Brain microvascular endothelial cell (primary cell): ENCODE results near the gene MTG2.

ENCODE experiments used
- DNase-seq: peaks from one replicate; pipeline ENCODE4 v3.0.0-alpha.2; 2020
- H3K27ac ChIP-seq: fragments of 250-450 bp; sonication (Bioruptor Pico); 2 replicates; pipeline ENCODE4 v1.5.1; 2020; ENCODE audit warnings: mild to moderate bottlenecking, moderate library complexity
- H3K27me3 ChIP-seq: fragments of 250-450 bp; sonication (Bioruptor Pico); replicated peaks from 2 replicates; pipeline ENCODE4 v1.5.1; 2020; ENCODE audit warnings: mild to moderate bottlenecking
- H3K36me3 ChIP-seq: fragments of 250-450 bp; sonication (Bioruptor Pico); replicated peaks from 2 replicates; pipeline ENCODE4 v1.5.1; 2020; ENCODE audit warnings: mild to moderate bottlenecking
- H3K4me3 ChIP-seq: 2 replicates; pipeline ENCODE4 v1.5.1; 2011; ENCODE audit warnings: low read depth, mild to moderate bottlenecking, control low read depth, low read length, moderate library complexity
- CTCF ChIP-seq: IDR thresholded peaks from 2 replicates; pipeline ENCODE4 v1.5.1; 2011; ENCODE audit warnings: low read depth, mild to moderate bottlenecking, moderate library complexity, low read length, control low read depth, inconsistent platforms; ENCODE audit errors: missing control alignments
- in situ Hi-C: cut with HindIII; loops from 2 replicates; pipeline ENCODE4 v1.10.0; 2017; ENCODE audit warnings: low sequenced_read_pairs, low pct_ligation_motif_present

Gene MTG2

DNA sequence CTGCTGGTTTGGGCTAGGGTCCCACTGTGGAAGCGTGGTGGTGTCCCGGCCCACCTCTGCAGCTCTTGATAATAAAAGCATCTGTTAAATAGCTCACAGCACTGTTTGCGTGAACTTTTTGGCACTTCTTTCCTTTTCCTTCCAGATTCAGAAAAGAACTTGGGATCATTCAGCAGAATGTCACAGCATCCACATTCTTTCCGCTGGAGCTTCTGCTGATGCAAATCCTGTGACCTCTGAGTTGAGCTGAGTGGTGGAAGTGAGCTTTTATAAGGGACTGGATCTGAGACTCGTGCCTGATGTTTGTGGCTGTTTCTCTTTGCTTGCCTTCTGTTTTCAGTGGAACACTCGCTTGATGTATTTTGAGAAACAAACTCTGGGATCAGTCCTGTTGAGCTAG, 59.3 kb downstream of the MTG2 start:
- H3K4me3 ChIP-seq: no peak overlapping the region
- no peaks in the 10 kb centered on the region for H3K27me3 ChIP-seq
- H3K27ac ChIP-seq: no peak overlapping the region
- no peak for DNase-seq
- in situ Hi-C loops: no loop called here
- TF ChIP-seq CTCF: no peak
- peaks cover 6% of the 10 kb centered on the region for H3K36me3 ChIP-seq

GRCh38 chr20:62243106-62243505, 60.3 kb downstream of the MTG2 start:
- Histone ChIP-seq H3K4me3 (no peak overlapping the region), H3K27ac (no peak overlapping the region), H3K27me3 (no peaks in the 10 kb centered on the region), H3K36me3 (peaks cover 6% of the 10 kb centered on the region)
- TF ChIP-seq CTCF: no peak
- in situ Hi-C loops: no loop called here
- no peak for DNase-seq

DNA sequence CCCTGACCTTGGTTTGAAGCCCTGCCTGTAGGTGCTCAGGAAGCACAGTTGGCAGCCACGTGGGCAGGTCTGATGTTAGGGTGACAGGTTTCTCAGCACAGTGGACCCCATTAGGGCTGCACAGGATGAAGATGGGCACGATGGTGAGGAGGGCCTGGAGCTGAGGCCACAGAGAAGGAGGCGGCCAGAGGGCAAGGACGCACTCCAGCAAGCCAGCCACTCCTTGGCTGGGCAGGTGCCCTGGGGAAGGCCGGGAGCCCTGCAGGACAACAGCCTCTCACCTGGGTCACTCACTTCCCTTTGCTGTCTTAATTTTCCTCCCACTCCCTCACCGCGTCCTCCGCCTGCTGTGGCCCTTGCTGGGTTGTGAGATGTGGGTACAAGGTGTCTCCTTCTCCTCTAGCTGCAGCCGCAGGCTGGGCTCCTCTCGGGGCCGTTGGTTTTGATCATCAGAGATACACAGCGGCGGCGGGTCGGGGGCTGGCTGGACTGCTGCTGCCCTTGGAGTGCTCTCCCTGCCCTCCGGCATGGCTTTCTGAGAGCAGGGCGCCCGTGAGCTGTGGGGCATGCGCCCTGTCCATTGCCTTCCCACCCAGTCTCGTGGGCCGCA, 61.2 kb downstream of the MTG2 start:
- no peak for TF ChIP-seq CTCF
- no peaks in the 10 kb centered on the region for H3K27me3 ChIP-seq
- peaks cover 6% of the 10 kb centered on the region for H3K36me3 ChIP-seq
- H3K4me3 ChIP-seq: no peak overlapping the region
- DNase-seq: no peak
- H3K27ac ChIP-seq: no peak overlapping the region
- in situ Hi-C loops: no loop called here

DNA sequence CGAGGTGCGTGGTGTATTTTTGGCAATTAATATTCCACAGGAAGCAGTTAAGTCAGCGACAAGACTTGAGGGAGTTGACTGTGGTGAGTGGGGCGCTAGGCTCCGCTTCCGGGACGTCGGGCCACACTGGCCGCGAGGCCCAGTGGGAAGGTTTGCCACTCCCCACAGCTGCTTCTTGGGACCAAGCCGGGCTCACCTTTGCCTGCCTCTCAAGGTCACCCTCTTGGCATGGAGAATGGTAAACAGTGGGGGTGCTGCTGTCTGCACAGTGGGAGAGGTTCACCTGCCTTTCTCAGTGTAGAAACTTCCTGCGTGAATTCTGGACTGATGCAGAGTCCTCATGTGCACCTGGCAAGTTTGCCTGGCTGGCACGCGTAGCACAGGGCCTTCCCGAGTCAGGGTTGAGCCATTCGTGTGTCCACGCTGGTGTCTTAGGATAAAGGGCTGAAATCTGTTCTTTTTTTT, 61.8 kb downstream of the MTG2 start:
- TF ChIP-seq CTCF: no peak
- DNase-seq: no peak
- in situ Hi-C loops: no loop called here
- H3K27me3 ChIP-seq: no peaks in the 10 kb centered on the region
- H3K4me3 ChIP-seq: no peak overlapping the region
- H3K27ac ChIP-seq: no peak overlapping the region
- peaks cover 6% of the 10 kb centered on the region for H3K36me3 ChIP-seq

GRCh38 chr20:62245911-62246280, 63.1 kb downstream of the MTG2 start:
- in situ Hi-C loops: no loop called here
- Histone ChIP-seq H3K27ac (no peak overlapping the region), H3K27me3 (no peaks in the 10 kb centered on the region), H3K36me3 (peaks cover 6% of the 10 kb centered on the region), H3K4me3 (no peak overlapping the region)
- no peak for TF ChIP-seq CTCF
- DNase-seq: no peak

GRCh38 chr20:62246431-62246830, 63.6 kb downstream of the MTG2 start:
- H3K4me3 ChIP-seq: no peak overlapping the region
- TF ChIP-seq CTCF: no peak
- H3K27me3 ChIP-seq: no peaks in the 10 kb centered on the region
- in situ Hi-C loops: no loop called here
- no peak overlapping the region for H3K27ac ChIP-seq
- peaks cover 6% of the 10 kb centered on the region for H3K36me3 ChIP-seq
- no peak for DNase-seq
